GM23338 (cell line): ENCODE results near the gene ZNF212. TPM values are rescaled to one million over a fixed set of nuclear protein-coding genes. Genes with fewer than 3 reads are reported as not detected.

Experiments
- ATAC-seq: fragments of 200-7000 bp; cut with Tn5 transposase; 3 replicates; pipeline ENCODE4 v1.9.1; 2020
- DNase-seq: peaks from one replicate; pipeline ENCODE4 v3.0.0-alpha.2; 2015; ENCODE audit warnings: low spot score
- H2AFZ ChIP-seq: fragments of 200-600 bp; sonication (generic); 2 replicates; pipeline ENCODE4 v1.8.0; 2016; ENCODE audit warnings: antibody characterized with exemption, mild to moderate bottlenecking, moderate library complexity
- H3F3A ChIP-seq: fragments of 200-600 bp; sonication (generic); replicated peaks from 2 replicates; pipeline ENCODE4 v1.8.0; 2017; ENCODE audit warnings: antibody characterized with exemption, mixed run types, low read depth
- H3K27ac ChIP-seq: fragments of 200-600 bp; sonication (generic); 2 replicates; pipeline ENCODE4 v1.6.1; 2016; ENCODE audit warnings: low read depth
- H3K27me3 ChIP-seq: fragments of 200-600 bp; sonication (generic); 2 replicates; pipeline ENCODE4 v1.8.0; 2016; ENCODE audit warnings: mild to moderate bottlenecking, mixed run types, moderate library complexity; ENCODE audit not compliant: insufficient read depth
- H3K36me3 ChIP-seq: fragments of 200-600 bp; sonication (generic); 2 replicates; pipeline ENCODE4 v1.8.0; 2016; ENCODE audit warnings: mild to moderate bottlenecking; ENCODE audit not compliant: insufficient read depth
- H3K4me1 ChIP-seq: fragments of 200-600 bp; sonication (generic); 2 replicates; pipeline ENCODE4 v1.8.0; 2016; ENCODE audit warnings: mild to moderate bottlenecking, moderate library complexity; ENCODE audit not compliant: insufficient read depth
- H3K4me2 ChIP-seq: fragments of 200-600 bp; sonication (generic); 2 replicates; pipeline ENCODE4 v1.7.1; 2017; ENCODE audit warnings: mixed run types
- H3K4me3 ChIP-seq: fragments of 200-600 bp; sonication (generic); 2 replicates; pipeline ENCODE4 v1.6.1; 2016; ENCODE audit warnings: mixed run types
- H3K79me2 ChIP-seq: fragments of 200-600 bp; sonication (generic); replicated peaks from 2 replicates; pipeline ENCODE4 v1.8.0; 2017; ENCODE audit warnings: mild to moderate bottlenecking; ENCODE audit not compliant: insufficient read depth
- H3K9me2 ChIP-seq: fragments of 200-600 bp; sonication (generic); 2 replicates; pipeline ENCODE4 v1.8.0; 2017; ENCODE audit not compliant: insufficient read depth
- H4K20me1 ChIP-seq: fragments of 200-600 bp; sonication (generic); replicated peaks from 2 replicates; pipeline ENCODE4 v1.8.0; 2017; ENCODE audit warnings: mild to moderate bottlenecking; ENCODE audit not compliant: insufficient read depth
- H3K27ac Mint-ChIP-seq: 2 replicates; pipeline ENCODE4 v1.8.0; 2020; ENCODE audit warnings: inconsistent platforms, mild to moderate bottlenecking, moderate library complexity, mixed read lengths
- H3K27me3 Mint-ChIP-seq: 3 replicates; pipeline ENCODE4 v1.8.0; 2022; ENCODE audit warnings: low read depth, mild to moderate bottlenecking, moderate library complexity, mixed read lengths, inconsistent platforms; ENCODE audit not compliant: insufficient read depth, poor library complexity
- H3K36me3 Mint-ChIP-seq: 3 replicates; pipeline ENCODE4 v1.8.0; 2021; ENCODE audit warnings: low read depth, mild to moderate bottlenecking, inconsistent platforms, moderate library complexity, mixed read lengths
- H3K4me1 Mint-ChIP-seq: 3 replicates; pipeline ENCODE4 v1.8.0; 2020; ENCODE audit warnings: mild to moderate bottlenecking, inconsistent platforms, mixed read lengths
- H3K4me3 Mint-ChIP-seq: 3 replicates; pipeline ENCODE4 v1.8.0; 2021; ENCODE audit warnings: moderate library complexity, mild to moderate bottlenecking, inconsistent platforms, mixed read lengths
- H3K9me3 Mint-ChIP-seq: 3 replicates; pipeline ENCODE4 v1.8.0; 2020; ENCODE audit warnings: moderate library complexity, mild to moderate bottlenecking, inconsistent platforms, mixed read lengths
- CREB1 ChIP-seq: fragments of 250-450 bp; sonication (Bioruptor Pico); IDR thresholded peaks from 2 replicates; pipeline ENCODE4 v1.5.0; 2020; ENCODE audit warnings: low read depth, mild to moderate bottlenecking, moderate library complexity
- CTCF ChIP-seq, 2 experiments: fragments of 200-600 bp in 1 of 2; sonication (generic) in 1 of 2; conservative IDR thresholded peaks; 2 replicates each; pipeline versions ENCODE4 v1.5.1 to v1.6.1; 2016 to 2017; ENCODE audit warnings: antibody characterized with exemption in 2 of 2, low read depth in 2 of 2, mild to moderate bottlenecking in 2 of 2, moderate library complexity in 1 of 2
- ETS1 ChIP-seq: IDR thresholded peaks from 2 replicates; pipeline ENCODE4 v1.6.1; 2016; ENCODE audit warnings: antibody characterized with exemption
- EZH2phosphoT487 ChIP-seq: fragments of 200-600 bp; sonication (generic); IDR thresholded peaks from one replicate; pipeline ENCODE4 v1.8.1; 2018; ENCODE audit warnings: antibody characterized with exemption; ENCODE audit not compliant: unreplicated experiment
- JUNB ChIP-seq: IDR thresholded peaks from one replicate; pipeline ENCODE4 v1.6.1; 2016; ENCODE audit warnings: antibody characterized with exemption; ENCODE audit not compliant: unreplicated experiment
- NANOG ChIP-seq: IDR thresholded peaks from 2 replicates; pipeline ENCODE4 v1.6.1; 2016; ENCODE audit warnings: antibody characterized with exemption, borderline replicate concordance
- POLR2AphosphoS5 ChIP-seq: IDR thresholded peaks from 2 replicates; pipeline ENCODE4 v1.6.1; 2016; ENCODE audit warnings: antibody characterized with exemption, low read depth
- STAT1 ChIP-seq: IDR thresholded peaks from one replicate; pipeline ENCODE4 v1.6.1; 2016; ENCODE audit warnings: antibody characterized with exemption; ENCODE audit not compliant: unreplicated experiment
- ZNF114 ChIP-seq: fragments of 250-450 bp; sonication (Bioruptor Pico); IDR thresholded peaks from 2 replicates; pipeline ENCODE4 v1.5.0; 2020; ENCODE audit warnings: mild to moderate bottlenecking, moderate library complexity
- ZNF331 ChIP-seq: fragments of 250-450 bp; sonication (Bioruptor Pico); IDR thresholded peaks from 2 replicates; pipeline ENCODE4 v1.5.0; 2020; ENCODE audit warnings: low read depth, mild to moderate bottlenecking, moderate library complexity
- polyA plus RNA-seq: library from polyadenylated mRNA; unstranded; fragments of >200 nt; fragmentation: Nextera tagmentation; extraction: Ambion mirVana; gene quantifications from 2 replicates; pipeline ENCODE4 v1.2.1, GENCODE V29; 2016
- total RNA-seq: library from RNA; depleted of rRNA; stranded (reverse); fragments of >200 nt; shearing (Covaris generic); gene quantifications from 2 replicates; pipeline ENCODE4 v1.2.3, GENCODE V29; 2014

The ZNF212 gene
- total and polyA plus RNA-seq, 2 experiments from 2014 or later, result 10.8 to 18.9 TPM

- peaks cover 3% of the 10 kb centered on the region for H3K27me3 Mint-ChIP-seq
- H3K4me3 ChIP-seq, result no peak overlapping the region
- H3F3A ChIP-seq, result no peaks in the 10 kb centered on the region
- no peak overlapping the region for H2AFZ ChIP-seq
- no peaks in the 10 kb centered on the region for H3K9me2 ChIP-seq
- DNase-seq (no peak), ATAC-seq (peak; percentile 36; the same call in 2 of the 3 replicates)
- H3K9me3 Mint-ChIP-seq, result no peaks in the 10 kb centered on the region
- H3K4me1 ChIP-seq, result no peaks in the 10 kb centered on the region
- H3K4me3 Mint-ChIP-seq, result no peak overlapping the region
- peaks cover 16% of the 10 kb centered on the region for H3K36me3 ChIP-seq
- no peaks in the 10 kb centered on the region for H3K27me3 ChIP-seq
- peaks cover 13% of the 10 kb centered on the region; the same call in 2 of the 3 replicates for H3K4me1 Mint-ChIP-seq
- TF ChIP-seq ZNF114 (CRISPR knock-in tag) (no peak), POLR2AphosphoS5 (no peak), CTCF (conservative IDR thresholded peaks at IDR 0.05; ENCODE audit: low read depth in 2 of 2) (no peak), ZNF331 (no peak), STAT1 (no peak), NANOG (no peak), JUNB (no peak), ETS1 (no peak), CREB1 (CRISPR knock-in tag) (no peak)
- H3K4me2 ChIP-seq, result no peak overlapping the region
- H3K27ac ChIP-seq, result no peak overlapping the region
- peaks cover 72% of the 10 kb centered on the region for H3K36me3 Mint-ChIP-seq
- no peaks in the 10 kb centered on the region for H3K79me2 ChIP-seq
- no peak overlapping the region; the same call in 1 of the 2 replicates for H3K27ac Mint-ChIP-seq
- H4K20me1 ChIP-seq, result peaks cover 7% of the 10 kb centered on the region
Measured at GRCh38 chr7:149218469-149219420, 20.7 kb upstream of the ZNF212 start.

- H3K27ac Mint-ChIP-seq, result no peak overlapping the region
- Histone ChIP-seq H3K9me2 (no peaks in the 10 kb centered on the region), H3K27me3 (no peaks in the 10 kb centered on the region), H3K27ac (no peak overlapping the region), H2AFZ (no peak overlapping the region), H3K4me1 (no peaks in the 10 kb centered on the region), H4K20me1 (peaks cover 4% of the 10 kb centered on the region), H3K4me3 (no peak overlapping the region), H3F3A (no peaks in the 10 kb centered on the region), H3K79me2 (no peaks in the 10 kb centered on the region), H3K36me3 (peaks cover 12% of the 10 kb centered on the region), H3K4me2 (no peak overlapping the region)
- no peak overlapping the region for H3K4me3 Mint-ChIP-seq
- peaks cover 13% of the 10 kb centered on the region; the same call in 2 of the 3 replicates for H3K4me1 Mint-ChIP-seq
- DNase-seq (no peak), ATAC-seq (no peak)
- no peaks in the 10 kb centered on the region for H3K9me3 Mint-ChIP-seq
- TF ChIP-seq EZH2phosphoT487, result no peak
- TF ChIP-seq ETS1, result no peak
- no peak for TF ChIP-seq CREB1 (CRISPR knock-in tag)
- TF ChIP-seq JUNB, result no peak
- no peak for TF ChIP-seq STAT1
- H3K36me3 Mint-ChIP-seq, result peaks cover 63% of the 10 kb centered on the region
- peaks cover 3% of the 10 kb centered on the region for H3K27me3 Mint-ChIP-seq
Measured at GRCh38 chr7:149220534-149220933, 18.9 kb upstream of the ZNF212 start.
